ENCODE data around the gene CATSPERB. TPM values are rescaled to one million over a fixed set of nuclear protein-coding genes. Genes with fewer than 3 reads are reported as not detected.

CATSPERB gene
- total RNA-seq, 1 experiment from 2014 or later, result 2.1 TPM

DNA sequence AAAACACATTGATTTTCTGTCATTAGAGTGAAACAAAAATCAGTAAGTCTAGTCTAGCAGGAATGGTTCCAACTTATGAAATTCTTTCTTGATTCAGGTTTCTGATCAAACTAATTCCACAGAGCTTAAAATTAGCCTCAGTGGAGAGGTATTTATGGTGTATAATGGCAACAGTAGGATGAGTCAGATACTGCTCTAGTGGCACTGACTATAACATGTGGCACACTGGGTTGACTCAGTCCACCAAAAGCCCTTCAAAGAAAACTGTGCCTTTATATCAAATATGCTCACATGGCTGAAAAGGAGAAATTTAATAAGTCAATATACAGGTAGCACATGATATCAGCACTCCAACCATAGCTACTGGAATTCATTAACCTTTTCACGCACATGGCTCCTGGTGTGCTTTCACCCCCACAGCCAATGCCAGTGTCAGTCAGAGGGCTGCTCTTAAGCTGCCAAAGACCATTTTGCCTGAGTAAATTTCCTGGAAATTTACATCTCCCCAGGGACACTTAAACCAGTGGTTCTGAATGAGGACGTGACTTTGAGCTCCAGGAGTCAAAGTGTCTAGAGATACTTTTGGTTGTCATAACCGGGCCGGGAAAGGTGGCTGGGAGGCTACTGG, 21.7 kb upstream of the CATSPERB start:
- Mint-ChIP-seq H3K27ac (ENCODE audit: unreplicated experiment) (peak overlapping the region; percentile 77), H3K4me3 (ENCODE audit: unreplicated experiment) (no peak overlapping the region), H3K4me1 (ENCODE audit: low read depth, unreplicated experiment) (peaks cover 15% of the 10 kb centered on the region), H3K36me3 (ENCODE audit: insufficient read depth, unreplicated experiment) (peaks cover 11% of the 10 kb centered on the region), H3K27me3 (ENCODE audit: insufficient read depth, unreplicated experiment) (no peaks in the 10 kb centered on the region), H3K9me3 (ENCODE audit: unreplicated experiment) (peaks cover 12% of the 10 kb centered on the region)
- BruUV-seq (replicated peaks), result no TSS peak
- Histone ChIP-seq H3K36me3 (ENCODE audit: control insufficient read depth, insufficient read depth, low read length) (no peaks in the 10 kb centered on the region), H3K9me3 (no peaks in the 10 kb centered on the region), H3K27me3 (replicated peaks; ENCODE audit: control insufficient read depth, insufficient read depth, low read length) (no peaks in the 10 kb centered on the region), H3K4me3 (ENCODE audit: low read depth, low read length) (no peak overlapping the region), H3K4me1 (peaks cover 42% of the 10 kb centered on the region)
- TF ChIP-seq, protein P1, sequence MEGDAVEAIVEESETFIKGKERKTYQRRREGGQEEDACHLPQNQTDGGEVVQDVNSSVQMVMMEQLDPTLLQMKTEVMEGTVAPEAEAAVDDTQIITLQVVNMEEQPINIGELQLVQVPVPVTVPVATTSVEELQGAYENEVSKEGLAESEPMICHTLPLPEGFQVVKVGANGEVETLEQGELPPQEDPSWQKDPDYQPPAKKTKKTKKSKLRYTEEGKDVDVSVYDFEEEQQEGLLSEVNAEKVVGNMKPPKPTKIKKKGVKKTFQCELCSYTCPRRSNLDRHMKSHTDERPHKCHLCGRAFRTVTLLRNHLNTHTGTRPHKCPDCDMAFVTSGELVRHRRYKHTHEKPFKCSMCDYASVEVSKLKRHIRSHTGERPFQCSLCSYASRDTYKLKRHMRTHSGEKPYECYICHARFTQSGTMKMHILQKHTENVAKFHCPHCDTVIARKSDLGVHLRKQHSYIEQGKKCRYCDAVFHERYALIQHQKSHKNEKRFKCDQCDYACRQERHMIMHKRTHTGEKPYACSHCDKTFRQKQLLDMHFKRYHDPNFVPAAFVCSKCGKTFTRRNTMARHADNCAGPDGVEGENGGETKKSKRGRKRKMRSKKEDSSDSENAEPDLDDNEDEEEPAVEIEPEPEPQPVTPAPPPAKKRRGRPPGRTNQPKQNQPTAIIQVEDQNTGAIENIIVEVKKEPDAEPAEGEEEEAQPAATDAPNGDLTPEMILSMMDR (IDR thresholded peaks at IDR 0.05; ENCODE audit: insufficient read depth in 1 of 2, low read depth in 1 of 2, low read length in 1 of 2, severe bottlenecking in 1 of 2, unreplicated experiment in 1 of 2), result no peak
- ChIA-PET POLR2A (no interaction called here), CTCF (interaction anchor here (0.6 kb wide), 1 partner anchor 32 kb away, joined by 4 read pairs; no protein-coding TSS in a partner anchor)
- intact Hi-C loops (cut with micrococcal nuclease; ENCODE audit: unreplicated experiment), result no loop called here
- DNase-seq, result no peak

DNA sequence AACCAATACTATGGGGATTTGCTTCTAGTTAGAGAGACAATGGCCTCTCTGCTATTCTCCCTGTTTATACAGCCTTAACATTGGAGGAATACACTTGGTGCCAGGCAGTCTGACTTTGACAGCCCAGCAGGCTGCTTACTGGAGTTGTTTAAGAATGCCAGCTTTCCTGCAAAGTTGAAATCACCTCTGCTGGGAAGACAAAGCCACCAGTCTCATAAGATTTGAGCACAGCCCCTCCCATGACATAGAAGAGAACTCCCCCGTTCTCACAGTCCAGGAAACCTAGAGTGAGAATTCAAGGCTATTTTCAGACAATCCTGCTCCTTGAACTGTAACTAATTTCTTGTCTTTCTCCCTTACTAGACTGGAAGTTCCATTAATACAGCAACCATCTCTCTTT, 21.1 kb upstream of the CATSPERB start:
- peaks cover 9% of the 10 kb centered on the region for H3K36me3 Mint-ChIP-seq (ENCODE audit: insufficient read depth, unreplicated experiment)
- H3K4me1 Mint-ChIP-seq (ENCODE audit: low read depth, unreplicated experiment), result peaks cover 15% of the 10 kb centered on the region
- H3K4me3 Mint-ChIP-seq (ENCODE audit: unreplicated experiment), result no peak overlapping the region
- H3K27ac Mint-ChIP-seq (ENCODE audit: unreplicated experiment), result no peak overlapping the region
- peaks cover 12% of the 10 kb centered on the region for H3K9me3 Mint-ChIP-seq (ENCODE audit: unreplicated experiment)
- no peaks in the 10 kb centered on the region for H3K9me3 ChIP-seq
- DNase-seq, result no peak
- peaks cover 42% of the 10 kb centered on the region for H3K4me1 ChIP-seq
- intact Hi-C loops (cut with micrococcal nuclease; ENCODE audit: unreplicated experiment), result no loop called here
- no peak overlapping the region for H3K4me3 ChIP-seq (ENCODE audit: low read depth, low read length)
- CTCF ChIA-PET, result no interaction called here
- H3K36me3 ChIP-seq (ENCODE audit: control insufficient read depth, insufficient read depth, low read length), result no peaks in the 10 kb centered on the region
- POLR2A ChIA-PET, result no interaction called here
- H3K27me3 Mint-ChIP-seq (ENCODE audit: insufficient read depth, unreplicated experiment), result no peaks in the 10 kb centered on the region
- no TSS peak for BruUV-seq (replicated peaks)
- TF ChIP-seq, protein P1 (IDR thresholded peaks at IDR 0.05; ENCODE audit: insufficient read depth in 1 of 2, low read depth in 1 of 2, low read length in 1 of 2, severe bottlenecking in 1 of 2, unreplicated experiment in 1 of 2), result no peak
- H3K27me3 ChIP-seq (replicated peaks; ENCODE audit: control insufficient read depth, insufficient read depth, low read length), result no peaks in the 10 kb centered on the region

DNA sequence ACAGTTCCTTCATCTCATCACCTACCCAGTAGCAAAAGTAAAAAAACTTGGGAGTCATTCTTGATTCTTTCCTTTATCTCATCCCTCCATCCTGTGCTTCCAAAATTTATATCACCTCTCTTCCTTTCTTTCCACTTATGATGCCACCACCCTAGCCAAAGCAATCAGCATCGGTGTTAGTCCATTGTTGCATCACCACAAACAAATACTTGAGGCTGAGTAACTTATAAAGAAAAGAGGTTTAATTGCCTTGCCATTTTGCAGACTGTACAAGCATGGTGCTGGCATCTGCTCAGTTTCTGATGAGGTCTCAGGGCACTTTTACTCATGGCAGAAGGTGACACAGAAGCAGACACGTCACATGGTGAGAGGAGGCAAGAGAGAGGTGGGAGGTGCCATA, 19.8 kb upstream of the CATSPERB start:
- Histone ChIP-seq H3K27me3 (replicated peaks; ENCODE audit: control insufficient read depth, insufficient read depth, low read length) (no peaks in the 10 kb centered on the region), H3K4me1 (peaks cover 35% of the 10 kb centered on the region), H3K9me3 (no peaks in the 10 kb centered on the region), H3K36me3 (ENCODE audit: control insufficient read depth, insufficient read depth, low read length) (no peaks in the 10 kb centered on the region), H3K4me3 (ENCODE audit: low read depth, low read length) (no peak overlapping the region)
- H3K27me3 Mint-ChIP-seq (ENCODE audit: insufficient read depth, unreplicated experiment), result no peaks in the 10 kb centered on the region
- peaks cover 9% of the 10 kb centered on the region for H3K36me3 Mint-ChIP-seq (ENCODE audit: insufficient read depth, unreplicated experiment)
- no peak for DNase-seq
- peaks cover 12% of the 10 kb centered on the region for H3K9me3 Mint-ChIP-seq (ENCODE audit: unreplicated experiment)
- ChIA-PET CTCF (no interaction called here), POLR2A (no interaction called here)
- intact Hi-C loops (cut with micrococcal nuclease; ENCODE audit: unreplicated experiment), result no loop called here
- no TSS peak for BruUV-seq (replicated peaks)
- H3K27ac Mint-ChIP-seq (ENCODE audit: unreplicated experiment), result no peak overlapping the region
- peaks cover 15% of the 10 kb centered on the region for H3K4me1 Mint-ChIP-seq (ENCODE audit: low read depth, unreplicated experiment)
- no peak overlapping the region for H3K4me3 Mint-ChIP-seq (ENCODE audit: unreplicated experiment)
- TF ChIP-seq, protein P1 (IDR thresholded peaks at IDR 0.05; ENCODE audit: insufficient read depth in 1 of 2, low read depth in 1 of 2, low read length in 1 of 2, severe bottlenecking in 1 of 2, unreplicated experiment in 1 of 2), result no peak

All from Caco-2 (cell line).